ENCODE measurements around the gene PSMD3. TPM values are rescaled to one million over a fixed set of nuclear protein-coding genes. Genes with fewer than 3 reads are reported as not detected.

PSMD3 gene
- total RNA-seq, 2 donors from 2014 or later, result 95.5 to 103 TPM

- Mint-ChIP-seq H3K4me1 (ENCODE audit: low read depth) (peaks cover 19% of the 10 kb centered on the region), H3K27me3 (ENCODE audit: low read depth) (no peaks in the 10 kb centered on the region), H3K4me3 (no peak overlapping the region), H3K9me3 (no peaks in the 10 kb centered on the region), H3K36me3 (ENCODE audit: insufficient read depth in 2 of 2) (peaks cover 8 to 24% of the 10 kb centered on the region in 2 donors), H3K27ac (no peak overlapping the region)
- DNase-seq (no peak), ATAC-seq (replicated peaks in 1 of 2) (no peak)
These were observed 44.3 kb downstream of the PSMD3 start for GRCh38 chr17:40024901-40025300.

GRCh38 chr17:40025559-40025958 is 45.0 kb downstream of the PSMD3 start:
- ATAC-seq (replicated peaks in 1 of 2) (no peak), DNase-seq (no peak)
- Mint-ChIP-seq H3K9me3 (no peaks in the 10 kb centered on the region), H3K27ac (no peak overlapping the region), H3K4me3 (no peak overlapping the region), H3K4me1 (ENCODE audit: low read depth) (peaks cover 19% of the 10 kb centered on the region), H3K36me3 (ENCODE audit: insufficient read depth in 2 of 2) (peaks cover 8 to 24% of the 10 kb centered on the region in 2 donors), H3K27me3 (ENCODE audit: low read depth) (no peaks in the 10 kb centered on the region)

GRCh38 chr17:40025991-40026815 is 45.6 kb downstream of the PSMD3 start:
- H3K4me1 Mint-ChIP-seq (ENCODE audit: low read depth), result peaks cover 19% of the 10 kb centered on the region
- peaks cover 10 to 24% of the 10 kb centered on the region in 2 donors for H3K36me3 Mint-ChIP-seq (ENCODE audit: insufficient read depth in 2 of 2)
- peak; percentile 46 to 52 for ATAC-seq (replicated peaks in 1 of 2)
- H3K27ac Mint-ChIP-seq, result no peak overlapping the region
- DNase-seq, result peak; percentile 27 to 41
- H3K27me3 Mint-ChIP-seq (ENCODE audit: low read depth), result no peaks in the 10 kb centered on the region
- H3K4me3 Mint-ChIP-seq, result peak overlapping the region in 1 of 2 donors; percentile 11
- no peaks in the 10 kb centered on the region for H3K9me3 Mint-ChIP-seq

GRCh38 chr17:40026816-40027613 is 46.4 kb downstream of the PSMD3 start:
- H3K27ac Mint-ChIP-seq, result no peak overlapping the region
- H3K27me3 Mint-ChIP-seq (ENCODE audit: low read depth), result no peaks in the 10 kb centered on the region
- H3K9me3 Mint-ChIP-seq, result no peaks in the 10 kb centered on the region
- peak; percentile 77 to 78 for DNase-seq
- peaks cover 19% of the 10 kb centered on the region for H3K4me1 Mint-ChIP-seq (ENCODE audit: low read depth)
- no peak overlapping the region for H3K4me3 Mint-ChIP-seq
- H3K36me3 Mint-ChIP-seq (ENCODE audit: insufficient read depth in 2 of 2), result peaks cover 10 to 24% of the 10 kb centered on the region in 2 donors
- peak; percentile 87 to 88 for ATAC-seq (replicated peaks in 1 of 2)

- Mint-ChIP-seq H3K9me3 (no peaks in the 10 kb centered on the region), H3K36me3 (ENCODE audit: insufficient read depth in 2 of 2) (peaks cover 10 to 24% of the 10 kb centered on the region in 2 donors)
- no peak for ATAC-seq (replicated peaks in 1 of 2)
These were observed 47.0 kb downstream of the PSMD3 start for GRCh38 chr17:40027614-40028012.

GRCh38 chr17:40028595-40028994 is 48.0 kb downstream of the PSMD3 start:
- no peak for DNase-seq
- Mint-ChIP-seq H3K9me3 (no peaks in the 10 kb centered on the region), H3K27me3 (ENCODE audit: low read depth) (no peaks in the 10 kb centered on the region), H3K4me3 (no peak overlapping the region), H3K36me3 (ENCODE audit: insufficient read depth in 2 of 2) (peaks cover 10 to 24% of the 10 kb centered on the region in 2 donors), H3K4me1 (ENCODE audit: low read depth) (peaks cover 19% of the 10 kb centered on the region), H3K27ac (no peak overlapping the region)
- no peak for ATAC-seq (replicated peaks in 1 of 2)

More at GRCh38 chr17:40027614-40028012, 47.0 kb downstream of the PSMD3 start:
- Mint-ChIP-seq H3K27me3 (ENCODE audit: low read depth) (no peaks in the 10 kb centered on the region), H3K4me3 (no peak overlapping the region), H3K4me1 (ENCODE audit: low read depth) (peaks cover 19% of the 10 kb centered on the region), H3K27ac (no peak overlapping the region)
- no peak for DNase-seq

GRCh38 chr17:40031706-40032105 is 51.1 kb downstream of the PSMD3 start:
- ATAC-seq (replicated peaks in 1 of 2), result no peak
- Mint-ChIP-seq H3K27ac (no peak overlapping the region), H3K4me1 (ENCODE audit: low read depth) (peaks cover 3% of the 10 kb centered on the region), H3K4me3 (no peak overlapping the region), H3K36me3 (ENCODE audit: insufficient read depth in 2 of 2) (peaks cover 8 to 11% of the 10 kb centered on the region in 2 donors), H3K27me3 (ENCODE audit: low read depth) (no peaks in the 10 kb centered on the region), H3K9me3 (no peaks in the 10 kb centered on the region)
- no peak for DNase-seq

- DNase-seq (no peak), ATAC-seq (replicated peaks in 1 of 2) (no peak)
- H3K4me1 Mint-ChIP-seq (ENCODE audit: low read depth), result no peaks in the 10 kb centered on the region
These were observed 52.0 kb downstream of the PSMD3 start for GRCh38 chr17:40032322-40033320.

GRCh38 chr17:40033339-40033738 is 52.7 kb downstream of the PSMD3 start:
- ATAC-seq (replicated peaks in 1 of 2), result no peak
- H3K27ac Mint-ChIP-seq, result no peak overlapping the region
- peaks cover 8 to 11% of the 10 kb centered on the region in 2 donors for H3K36me3 Mint-ChIP-seq (ENCODE audit: insufficient read depth in 2 of 2)
- no peak for DNase-seq
- no peaks in the 10 kb centered on the region for H3K4me1 Mint-ChIP-seq (ENCODE audit: low read depth)
- no peak overlapping the region for H3K4me3 Mint-ChIP-seq
- no peaks in the 10 kb centered on the region for H3K9me3 Mint-ChIP-seq
- no peaks in the 10 kb centered on the region for H3K27me3 Mint-ChIP-seq (ENCODE audit: low read depth)

More at GRCh38 chr17:40032322-40033320, 52.0 kb downstream of the PSMD3 start:
- no peaks in the 10 kb centered on the region for H3K27me3 Mint-ChIP-seq (ENCODE audit: low read depth)
- no peak overlapping the region for H3K27ac Mint-ChIP-seq
- H3K36me3 Mint-ChIP-seq (ENCODE audit: insufficient read depth in 2 of 2), result peaks cover 8 to 11% of the 10 kb centered on the region in 2 donors
- H3K4me3 Mint-ChIP-seq, result no peak overlapping the region
- no peaks in the 10 kb centered on the region for H3K9me3 Mint-ChIP-seq

GRCh38 chr17:40034426-40035161 is 54.0 kb downstream of the PSMD3 start:
- Mint-ChIP-seq H3K4me3 (no peak overlapping the region), H3K4me1 (ENCODE audit: low read depth) (no peaks in the 10 kb centered on the region), H3K27ac (no peak overlapping the region), H3K36me3 (ENCODE audit: insufficient read depth in 2 of 2) (peaks cover 6% of the 10 kb centered on the region in 2 donors), H3K27me3 (ENCODE audit: low read depth) (no peaks in the 10 kb centered on the region), H3K9me3 (no peaks in the 10 kb centered on the region)
- DNase-seq (no peak), ATAC-seq (replicated peaks in 1 of 2) (no peak)

GRCh38 chr17:40035162-40035559 is 54.6 kb downstream of the PSMD3 start:
- Mint-ChIP-seq H3K27ac (no peak overlapping the region), H3K27me3 (ENCODE audit: low read depth) (no peaks in the 10 kb centered on the region), H3K4me1 (ENCODE audit: low read depth) (no peaks in the 10 kb centered on the region), H3K4me3 (no peak overlapping the region), H3K36me3 (ENCODE audit: insufficient read depth in 2 of 2) (peaks cover 4% of the 10 kb centered on the region in 2 donors), H3K9me3 (no peaks in the 10 kb centered on the region)
- ATAC-seq (replicated peaks in 1 of 2) (no peak), DNase-seq (no peak)
